Muscle of leg (tissue), 16 donors: ENCODE results near the gene SPDYE6. TPM values are rescaled to one million over a fixed set of nuclear protein-coding genes. Genes with fewer than 3 reads are reported as not detected.
"Not testable (repeated sequence)": the region's sequence is repeated elsewhere in the genome, so short reads cannot be mapped to it uniquely, and the experiment has no call there.

Source experiments
- DNase-seq: peaks from one replicate; pipeline ENCODE4 v3.0.0; 2013
- H3K27ac ChIP-seq: one replicate; pipeline ENCODE4 v1.5.1; 2013; ENCODE audit warnings: mild to moderate bottlenecking, low read length, control low read depth
- H3K27me3 ChIP-seq: one replicate; pipeline ENCODE4 v1.6.1; 2013; ENCODE audit warnings: low read length; ENCODE audit not compliant: control insufficient read depth, insufficient read depth
- H3K36me3 ChIP-seq: one replicate; pipeline ENCODE4 v1.6.1; 2013; ENCODE audit warnings: low read length; ENCODE audit not compliant: control insufficient read depth, insufficient read depth
- H3K4me1 ChIP-seq: one replicate; pipeline ENCODE4 v1.6.1; 2013; ENCODE audit warnings: low read length; ENCODE audit not compliant: control insufficient read depth, insufficient read depth
- H3K4me3 ChIP-seq: one replicate; pipeline ENCODE4 v1.5.1; 2013; ENCODE audit warnings: low read length, control low read depth
- H3K9me3 ChIP-seq: replicated peaks from 2 replicates; pipeline ENCODE4 v1.6.1; 2013; ENCODE audit warnings: low read depth, low read length; ENCODE audit not compliant: control insufficient read depth
- WGBS: methylation state at CpG from one replicate; pipeline ENCODE4 v1.1.5; 2013; ENCODE audit warnings: missing lambda C conversion rate; ENCODE audit not compliant: insufficient coverage; 5-methylcytosine and 5-hydroxymethylcytosine counted together
- long read RNA-seq, 11 donors: transcript quantifications; one replicate each; lab custom pipeline, GENCODE V29; 2026
- polyA plus RNA-seq, 8 donors: library from polyadenylated mRNA; unstranded; fragments of 120-200 nt; gene quantifications; one replicate each; pipeline versions ENCODE4 v1.2.1 to v1.2.3, GENCODE V29; 2013; ENCODE audit warnings: inconsistent platforms in 1 of 8, low replicate concordance in 1 of 8; ENCODE audit not compliant: insufficient read length in 8 of 8, insufficient read depth in 1 of 8
- total RNA-seq: library from RNA; stranded (reverse); fragments of 120-200 nt; gene quantifications from one replicate; pipeline ENCODE4 v1.2.4, GENCODE V29; 2013

SPDYE6 gene, protein sequence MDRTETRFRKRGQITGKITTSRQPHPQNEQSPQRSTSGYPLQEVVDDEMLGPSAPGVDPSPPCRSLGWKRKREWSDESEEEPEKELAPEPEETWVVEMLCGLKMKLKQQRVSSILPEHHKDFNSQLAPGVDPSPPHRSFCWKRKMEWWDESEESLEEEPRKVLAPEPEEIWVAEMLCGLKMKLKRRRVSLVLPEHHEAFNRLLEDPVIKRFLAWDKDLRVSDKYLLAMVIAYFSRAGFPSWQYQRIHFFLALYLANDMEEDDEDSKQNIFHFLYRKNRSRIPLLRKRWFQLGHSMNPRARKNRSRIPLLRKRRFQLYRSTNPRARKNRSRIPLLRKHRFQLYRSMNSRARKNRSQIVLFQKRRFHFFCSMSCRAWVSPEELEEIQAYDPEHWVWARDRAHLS
- total RNA-seq (not detected), polyA plus RNA-seq (1 to 10 TPM in 7 of 8 donors, under 1 TPM in 1; 0.85 to 4.9 (median 2.4) TPM)
- long read RNA-seq, donor 1 = 0 reads
- long read RNA-seq, donor 2 = 0 reads
- long read RNA-seq, donor 3, partial matches to known transcripts = 8 of 8 reads
- long read RNA-seq, donor 3, other reads (novel, unspliced or antisense) = 0 of 8 reads
- long read RNA-seq, donor 4 = 0 reads
- long read RNA-seq, donor 5 = 0 reads
- long read RNA-seq, donor 6 = 0 reads
- long read RNA-seq, donor 7 = 0 reads
- long read RNA-seq, donor 8 = 0 reads
- long read RNA-seq, donor 9 = 0 reads
- long read RNA-seq, donor 10 = 0 reads
- long read RNA-seq, donor 11 = 0 reads

DNA sequence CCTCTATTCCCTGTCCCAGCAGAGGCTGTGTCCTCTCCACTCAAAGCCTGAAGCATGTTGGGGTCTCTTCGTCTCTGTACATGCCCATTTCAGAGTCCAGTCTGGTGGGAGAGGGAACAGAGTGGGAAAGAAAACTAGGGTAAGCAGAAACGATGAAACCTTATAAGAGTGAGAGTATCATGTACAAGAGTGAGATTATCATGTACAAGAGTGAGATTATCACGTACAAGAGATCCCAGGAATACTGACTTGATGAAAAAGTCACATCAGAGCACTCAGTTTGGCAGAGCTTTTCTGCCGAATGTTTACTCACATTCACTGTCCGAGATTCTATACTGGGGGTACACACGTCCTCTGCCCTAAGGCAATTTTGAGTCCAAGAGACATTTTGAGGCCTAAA, at the start of gene SPDYE6:
Gene SPDYE6 (minus strand): TSS at position 101 of the 400 bp plus-strand sequence. CDS start 421 bp downstream, outside the sequence.
- not testable (repeated sequence) for H3K27me3 ChIP-seq, H3K4me1 ChIP-seq, H3K9me3 ChIP-seq, DNase-seq, H3K36me3 ChIP-seq, H3K4me3 ChIP-seq, H3K27ac ChIP-seq
- no CpG with 5 or more reads among the region's 6 CpGs for WGBS

GRCh38 chr7:102404862-102405188, 48.6 kb upstream of the SPDYE6 start:
- H3K9me3 ChIP-seq, H3K4me1 ChIP-seq, H3K27ac ChIP-seq, DNase-seq, H3K27me3 ChIP-seq, H3K4me3 ChIP-seq: not testable (repeated sequence)
- H3K36me3 ChIP-seq = peaks cover 84% of the 10 kb centered on the region
- WGBS = 94% methylated on average over 2 of the region's 5 CpGs

DNA sequence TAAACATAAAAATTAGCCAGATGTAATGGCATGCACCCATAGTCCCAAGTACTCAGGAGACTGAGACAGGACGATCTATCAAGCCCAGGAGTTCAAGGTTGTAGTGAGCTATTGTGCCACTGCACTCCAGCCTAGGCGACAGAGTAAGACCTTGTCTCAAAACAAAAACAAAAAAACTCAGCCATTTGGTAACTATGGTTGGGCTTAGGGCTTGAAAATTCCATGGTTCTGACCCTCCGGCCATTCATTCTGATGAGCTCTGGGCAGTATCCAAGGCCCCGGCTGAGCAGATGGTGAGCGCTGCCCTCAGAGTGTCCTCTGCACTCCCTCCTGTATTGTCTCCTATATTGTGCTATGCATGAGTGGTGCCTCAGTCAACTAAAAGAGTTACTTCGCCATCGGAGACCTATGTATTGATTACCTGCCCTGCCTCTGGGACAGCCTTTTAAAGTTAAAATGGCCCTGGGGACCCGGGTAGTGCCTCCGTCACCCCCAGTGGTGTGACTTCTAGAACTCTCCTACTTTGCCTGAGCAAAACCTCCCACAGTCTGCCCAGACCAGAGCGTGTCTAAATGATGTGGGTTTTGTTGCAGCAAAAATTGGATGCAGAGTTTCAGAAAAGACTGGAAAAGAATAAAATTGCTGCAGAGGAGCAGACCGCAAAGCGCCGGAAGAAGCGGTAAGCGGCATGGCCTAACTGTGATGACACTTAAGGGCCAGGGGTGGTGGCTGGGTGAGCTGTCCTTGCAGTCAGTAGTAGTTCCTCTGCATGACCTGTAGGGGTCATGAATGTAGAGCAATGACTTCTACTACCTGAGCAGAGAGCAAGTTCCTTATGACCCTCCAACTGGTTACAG, 48.0 kb upstream of the SPDYE6 start:
- Histone ChIP-seq H3K4me3 (no peak overlapping the region), H3K27me3 (no peaks in the 10 kb centered on the region), H3K9me3 (no peaks in the 10 kb centered on the region), H3K4me1 (no peaks in the 10 kb centered on the region), H3K27ac (no peak overlapping the region), H3K36me3 (peaks cover 84% of the 10 kb centered on the region)
- 83% methylated on average over 12 of the region's 15 CpGs for WGBS
- DNase-seq = peak; percentile 41

GRCh38 chr7:102403563-102403962, 47.3 kb upstream of the SPDYE6 start:
- Histone ChIP-seq H3K9me3 (no peaks in the 10 kb centered on the region), H3K36me3 (peaks cover 87% of the 10 kb centered on the region)
- no CpG with 5 or more reads among the region's 3 CpGs for WGBS

GRCh38 chr7:102400360-102400759, 44.1 kb upstream of the SPDYE6 start:
- 89% methylated on average over 3 of the region's 5 CpGs for WGBS
- no peak overlapping the region for H3K4me3 ChIP-seq
- H3K36me3 ChIP-seq = peaks cover 57% of the 10 kb centered on the region
- H3K9me3 ChIP-seq = no peaks in the 10 kb centered on the region
- DNase-seq = no peak
- no peak overlapping the region for H3K27ac ChIP-seq
- H3K27me3 ChIP-seq = no peaks in the 10 kb centered on the region
- peaks cover 7% of the 10 kb centered on the region for H3K4me1 ChIP-seq

More at GRCh38 chr7:102403563-102403962, 47.3 kb upstream of the SPDYE6 start:
- no peak overlapping the region for H3K27ac ChIP-seq
- DNase-seq = no peak
- H3K4me1 ChIP-seq = no peaks in the 10 kb centered on the region
- H3K27me3 ChIP-seq = no peaks in the 10 kb centered on the region
- no peak overlapping the region for H3K4me3 ChIP-seq

GRCh38 chr7:102398543-102398942, 42.3 kb upstream of the SPDYE6 start:
- no peak overlapping the region for H3K4me3 ChIP-seq
- no peaks in the 10 kb centered on the region for H3K27me3 ChIP-seq
- DNase-seq = no peak
- peaks cover 7% of the 10 kb centered on the region for H3K4me1 ChIP-seq
- H3K36me3 ChIP-seq = peaks cover 39% of the 10 kb centered on the region
- no peak overlapping the region for H3K27ac ChIP-seq
- WGBS = 100% methylated on average over 1 of the region's 8 CpGs
- H3K9me3 ChIP-seq = no peaks in the 10 kb centered on the region

DNA sequence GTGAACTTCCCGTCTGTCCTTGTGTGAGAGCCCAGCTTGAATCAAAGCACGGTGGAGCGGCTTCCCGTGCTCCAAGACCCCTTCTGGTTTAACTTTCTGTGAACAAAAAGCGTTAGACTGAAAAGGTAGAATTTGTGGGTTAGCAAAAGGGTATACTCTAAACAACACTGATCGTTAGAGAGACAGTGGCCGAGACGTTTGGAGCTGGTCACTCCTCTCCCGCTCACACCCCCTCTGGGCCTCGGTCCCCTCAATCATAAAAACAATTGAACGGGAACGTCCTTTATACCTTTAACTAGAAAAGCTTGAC, 40.4 kb upstream of the SPDYE6 start:
- no peaks in the 10 kb centered on the region for H3K9me3 ChIP-seq
- peaks cover 7% of the 10 kb centered on the region for H3K4me1 ChIP-seq
- peaks cover 31% of the 10 kb centered on the region for H3K36me3 ChIP-seq
- peak overlapping the region; percentile 93 for H3K27ac ChIP-seq
- DNase-seq = no peak
- 0% methylated on average over 2 of the region's 12 CpGs for WGBS
- no peaks in the 10 kb centered on the region for H3K27me3 ChIP-seq
- peak overlapping the region; percentile 94 for H3K4me3 ChIP-seq

- WGBS = under 1% methylated on average over 50 of the region's 59 CpGs
- H3K4me1 ChIP-seq = peaks cover 7% of the 10 kb centered on the region
- H3K36me3 ChIP-seq = peaks cover 33% of the 10 kb centered on the region
- peak within 1 kb of the TSS; percentile 94 for H3K4me3 ChIP-seq
- H3K27ac ChIP-seq = peak within 1 kb of the TSS; percentile 93
- DNase-seq = peak; percentile 96
- H3K9me3 ChIP-seq = no peaks in the 10 kb centered on the region
- no peaks in the 10 kb centered on the region for H3K27me3 ChIP-seq
These were observed 39.8 kb upstream of the SPDYE6 start, which contains the start of gene PRKRIP1 for GRCh38 chr7:102395873-102396709. TSS of gene PRKRIP1 (plus strand) at chr7:102396363. CDS start at chr7:102396412, 49 bp downstream.

- Histone ChIP-seq H3K36me3 (peaks cover 33% of the 10 kb centered on the region), H3K4me1 (peaks cover 7% of the 10 kb centered on the region), H3K27me3 (no peaks in the 10 kb centered on the region), H3K4me3 (peak overlapping the region; percentile 94), H3K9me3 (no peaks in the 10 kb centered on the region), H3K27ac (peak overlapping the region; percentile 88)
- no peak for DNase-seq
- 0% methylated on average over 8 of the region's 9 CpGs for WGBS
These were observed 39.3 kb upstream of the SPDYE6 start for GRCh38 chr7:102395592-102395872.
